K562 (cell line): ENCODE data around the gene ACOX2. TPM values are rescaled to one million over a fixed set of nuclear protein-coding genes. Genes with fewer than 3 reads are reported as not detected.

Experiments used
- ATAC-seq: fragments of 200-7000 bp; cut with Tn5 transposase; 3 replicates; pipeline ENCODE4 v1.9.1; 2020; ENCODE audit warnings: moderate library complexity
- BruUV-seq: library from RNA; stranded (reverse); fragments of 400-500 nt; replicated peaks from 2 replicates; lab custom pipeline; 2021; lab: Mats Ljungman, UMichigan
- CTCF ChIA-PET: fragments of 300-600 bp; formaldehyde crosslinking; extraction: SDS; loops from one replicate; lab custom pipeline; 2021; ENCODE audit warnings: low intra/inter-chr PET ratio; lab: Yijun Ruan, JAX
- POLR2A ChIA-PET: fragments of 300-600, 350-650 bp; sonication (Branson Sonifier 250); formaldehyde crosslinking; extraction: SDS; loops from one replicate; lab custom pipeline; 2021; ENCODE audit warnings: antibody characterized with exemption, inconsistent platforms; lab: Yijun Ruan, JAX
- DNase-seq, 4 experiments: peaks; one replicate each; pipeline versions ENCODE4 v3.0.0 to v3.0.0-alpha.2; 2011 to 2018; ENCODE audit warnings: low spot score in 3 of 4, mixed read lengths in 3 of 4; ENCODE audit errors: extremely low read depth in 1 of 4
- FAIRE-seq: peaks from 2 replicates; lab custom pipeline; 2011; peaks lifted over from hg19 to GRCh38; lab: Jason Lieb, UNC
- H2AFZ ChIP-seq: 2 replicates; pipeline ENCODE4 v1.6.0; 2011; ENCODE audit warnings: low read depth, low read length, control low read depth, inconsistent platforms
- H3K27ac ChIP-seq: fragments of 200-600 bp; 3 replicates; pipeline ENCODE4 v1.8.0; 2011; ENCODE audit warnings: low read depth, mild to moderate bottlenecking, control low read depth, inconsistent platforms, low read length, moderate library complexity, mixed read lengths; ENCODE audit errors: extremely low read depth
- H3K27me3 ChIP-seq, 2 experiments: fragments of 300-600 bp in 1 of 2; 2 replicates in 1 of 2; 3 replicates in 1 of 2; pipeline versions ENCODE4 v1.6.0 to v1.8.0; 2011; ENCODE audit warnings: inconsistent platforms in 2 of 2, low read length in 2 of 2, mild to moderate bottlenecking in 1 of 2, mixed read lengths in 1 of 2, moderate library complexity in 1 of 2; ENCODE audit not compliant: control insufficient read depth in 2 of 2, insufficient read depth in 2 of 2
- H3K36me3 ChIP-seq: fragments of 300-600 bp; 3 replicates; pipeline ENCODE4 v1.8.0; 2011; ENCODE audit warnings: mild to moderate bottlenecking, low read length, inconsistent platforms; ENCODE audit not compliant: control insufficient read depth, insufficient read depth
- H3K4me1 ChIP-seq, 2 experiments: fragments of 200-600 bp in 1 of 2; replicated peaks in 1 of 2; 2 replicates in 1 of 2; 3 replicates in 1 of 2; pipeline versions ENCODE4 v1.5.1 to v1.8.0; 2011; ENCODE audit warnings: inconsistent platforms in 2 of 2, low read length in 2 of 2, mild to moderate bottlenecking in 1 of 2, mixed read lengths in 1 of 2, moderate library complexity in 1 of 2; ENCODE audit not compliant: control insufficient read depth in 2 of 2, insufficient read depth in 2 of 2
- H3K4me2 ChIP-seq: 2 replicates; pipeline ENCODE4 v1.6.1; 2011; ENCODE audit warnings: low read length, control low read depth, inconsistent platforms, mixed read lengths; ENCODE audit not compliant: insufficient read depth
- H3K4me3 ChIP-seq: fragments of 200-600 bp; sonication (generic), shearing (Covaris generic); 2 replicates; pipeline ENCODE4 v1.5.1; 2016; ENCODE audit warnings: control low read depth, inconsistent platforms
- H3K79me2 ChIP-seq: fragments of 200-600 bp; 3 replicates; pipeline ENCODE4 v1.8.0; 2011; ENCODE audit warnings: low read length, inconsistent platforms; ENCODE audit not compliant: control insufficient read depth, insufficient read depth
- H3K9ac ChIP-seq, 2 experiments: 2 replicates each; pipeline versions ENCODE4 v1.6.0 to v1.6.1; 2011; ENCODE audit warnings: low read depth in 2 of 2, low read length in 2 of 2, control low read depth in 1 of 2, inconsistent platforms in 1 of 2, mild to moderate bottlenecking in 1 of 2, mixed read lengths in 1 of 2; ENCODE audit not compliant: insufficient read depth in 1 of 2
- H3K9me1 ChIP-seq: one replicate; pipeline ENCODE4 v1.6.0; 2011; ENCODE audit warnings: inconsistent platforms, mild to moderate bottlenecking, low read length, moderate library complexity; ENCODE audit not compliant: control insufficient read depth, insufficient read depth
- H3K9me3 ChIP-seq: replicated peaks from 2 replicates; pipeline ENCODE4 v1.5.1; 2011; ENCODE audit warnings: low read depth, low read length, inconsistent platforms; ENCODE audit not compliant: control insufficient read depth, insufficient read depth
- H4K20me1 ChIP-seq: replicated peaks from 2 replicates; pipeline ENCODE4 v1.6.1; 2011; ENCODE audit warnings: low read length, inconsistent platforms, mixed read lengths; ENCODE audit not compliant: control insufficient read depth, insufficient read depth
- CHD2 ChIP-seq: IDR thresholded peaks from 2 replicates; pipeline ENCODE4 v1.6.1; 2011; ENCODE audit warnings: low read depth, low read length
- ETS2 ChIP-seq: IDR thresholded peaks from 2 replicates; pipeline ENCODE4 v1.6.1; 2016; ENCODE audit warnings: borderline replicate concordance, missing genetic modification characterization, mild to moderate bottlenecking, moderate library complexity, missing compliant biosample characterization; ENCODE audit not compliant: poor library complexity, severe bottlenecking
- FOXM1 ChIP-seq, 2 experiments: fragments of 450-650 bp in 1 of 2; sonication (generic) in 1 of 2; formaldehyde crosslinking in 1 of 2; IDR thresholded peaks; 2 replicates each; pipeline versions ENCODE4 v1.6.1 to v1.9.0; 2017 to 2022; ENCODE audit warnings: low read depth in 2 of 2, mild to moderate bottlenecking in 2 of 2, missing genetic modification reagents in 1 of 2, moderate library complexity in 1 of 2
- GATA2 ChIP-seq: sonication (generic); formaldehyde crosslinking; IDR thresholded peaks from 2 replicates; pipeline ENCODE4 v1.4.0; 2020; ENCODE audit warnings: mild to moderate bottlenecking, missing genetic modification reagents
- GATAD2A ChIP-seq: fragments of 450-650 bp; IDR thresholded peaks from 2 replicates; pipeline ENCODE4 v1.6.1; 2017
- IFI16 ChIP-seq: fragments of 250-450 bp; sonication (Bioruptor Pico); IDR thresholded peaks from 2 replicates; pipeline ENCODE4 v2.1.2; 2022; ENCODE audit warnings: mild to moderate bottlenecking, inconsistent platforms
- IRF2 ChIP-seq: sonication (generic); formaldehyde crosslinking; IDR thresholded peaks from 2 replicates; pipeline ENCODE4 v1.8.1; 2022; ENCODE audit warnings: mild to moderate bottlenecking, missing genetic modification reagents
- NR2C2 ChIP-seq, 2 experiments: fragments of 200-800 bp in 1 of 2; sonication (Bioruptor generic) in 1 of 2; sonication (generic) in 1 of 2; formaldehyde crosslinking in 1 of 2; IDR thresholded peaks; 2 replicates each; pipeline versions ENCODE4 v1.6.1 to v1.8.0; 2016 to 2022; ENCODE audit warnings: mild to moderate bottlenecking in 1 of 2, missing compliant biosample characterization in 1 of 2, missing genetic modification characterization in 1 of 2, missing genetic modification reagents in 1 of 2
- SMARCA5 ChIP-seq: fragments of 450-650 bp; IDR thresholded peaks from 2 replicates; pipeline ENCODE4 v1.6.1; 2016
- SRSF3 ChIP-seq: fragments of 200-400 bp; formaldehyde crosslinking; IDR thresholded peaks from 2 replicates; pipeline ENCODE4 v1.6.1; 2016; ENCODE audit warnings: mild to moderate bottlenecking, low read length, moderate library complexity; ENCODE audit not compliant: insufficient read depth
- ZNF408 ChIP-seq: fragments of 250-450 bp; sonication (Bioruptor Pico); IDR thresholded peaks from 2 replicates; pipeline ENCODE4 v1.4.0; 2020; ENCODE audit warnings: low read depth, mild to moderate bottlenecking, moderate library complexity
- WGBS: fragments of 100-300 bp; shearing (Covaris generic); methylation state at CpG from one replicate; pipeline ENCODE4 v1.1.6; 2016; ENCODE audit warnings: low coverage, mixed read lengths; ENCODE audit not compliant: insufficient coverage; ENCODE audit errors: missing lambda C conversion rate; 5-methylcytosine and 5-hydroxymethylcytosine counted together
- in situ Hi-C: fragments of 300-500 bp; cut with MboI; formaldehyde crosslinking; loops from 4 replicates; pipeline ENCODE4 v1.15.0; 2018; ENCODE audit warnings: inconsistent platforms, mixed read lengths
- intact Hi-C: fragments of 100-400 bp; cut with micrococcal nuclease; formaldehyde crosslinking; loops from 2 replicates; pipeline ENCODE4 v1.14.2; 2022
- polyA plus RNA-seq, 8 experiments: library from polyadenylated mRNA; depleted of rRNA in 4 of 8; stranded (reverse) in 5 of 8; unstranded in 3 of 8; fragments of >200 nt; fragmentation: Nextera tagmentation in 2 of 8; fragmentation: Illumina TruSeq in 1 of 8; extraction: Ambion mirVana in 2 of 8; extraction: Trizol in 1 of 8; gene quantifications; 2 replicates each; pipeline versions ENCODE4 v1.2.1 to v1.2.3, GENCODE V29; 2011 to 2014; ENCODE audit warnings: inconsistent platforms in 1 of 8, missing spikeins in 1 of 8
- total RNA-seq, 7 experiments: library from RNA; depleted of rRNA in 6 of 7; stranded (reverse); fragments of >200 nt in 6 of 7; fragmentation: Illumina TruSeq in 2 of 7; extraction: Trizol in 2 of 7; gene quantifications; 2 replicates each; pipeline versions ENCODE4 v1.2.1 to v1.2.3, GENCODE V29; 2011 to 2021; ENCODE audit warnings: low replicate concordance in 1 of 7
- TF ChIP-seq, protein P1 (sequence below): fragments of 250-450 bp; sonication (Bioruptor Pico); IDR thresholded peaks from 2 replicates; pipeline ENCODE4 v1.9.0; 2021; ENCODE audit warnings: mild to moderate bottlenecking
- TF ChIP-seq, protein P2 (sequence below): sonication (generic); formaldehyde crosslinking; IDR thresholded peaks from 2 replicates; pipeline ENCODE4 v1.8.1; 2023; ENCODE audit warnings: missing genetic modification reagents, mild to moderate bottlenecking, borderline replicate concordance
- TF ChIP-seq, protein P3 (sequence below): fragments of 450-650 bp; IDR thresholded peaks from 2 replicates; pipeline ENCODE4 v1.6.1; 2016; ENCODE audit warnings: mild to moderate bottlenecking

The ACOX2 gene
- total and polyA plus RNA-seq, 9 of the 15 experiments (the other 6 are each of a cell fraction or from before 2014, with no cell fraction given) = 0.15 TPM; not detected in 8

DNA sequence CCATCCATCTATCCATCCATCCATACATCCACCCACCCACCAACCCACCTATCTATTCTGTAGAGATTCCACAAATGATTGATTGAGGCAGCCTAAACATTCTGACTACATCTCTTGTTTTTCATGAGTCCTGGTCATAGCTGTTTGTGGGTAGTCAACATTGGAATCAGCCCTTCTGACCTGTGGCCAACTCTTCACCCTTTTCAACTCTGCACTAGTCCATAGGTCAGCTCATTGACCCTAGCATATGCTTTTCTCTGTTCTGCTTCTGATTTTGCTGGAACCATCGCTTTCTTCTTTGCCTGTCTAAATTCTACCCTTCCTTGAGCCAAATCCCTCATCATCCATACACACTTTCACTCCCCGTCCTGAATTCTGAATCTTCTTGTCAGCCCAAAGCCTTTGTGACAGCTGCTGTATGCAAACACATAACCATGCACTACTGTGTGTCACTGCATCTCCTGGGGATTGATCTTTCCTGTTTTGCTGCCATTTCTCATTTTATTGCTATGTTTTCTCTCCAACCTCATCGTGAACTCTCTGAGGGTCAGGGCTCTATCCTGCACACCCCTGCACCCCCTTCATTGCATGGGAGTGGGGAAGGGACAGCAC lies 61.9 kb downstream of the ACOX2 start:
- Histone ChIP-seq H3K4me1 (peaks cover 0 to 10% of the 10 kb centered on the region in 2 experiments; a peak in 4 of 5 replicates), H3K4me3 (no peak overlapping the region), H2AFZ (no peak overlapping the region), H3K27ac (no peak overlapping the region), H3K27me3 (no peaks in the 10 kb centered on the region), H3K9me3 (no peaks in the 10 kb centered on the region), H3K9ac (no peak overlapping the region), H3K4me2 (no peak overlapping the region), H4K20me1 (no peaks in the 10 kb centered on the region), H3K79me2 (no peaks in the 10 kb centered on the region), H3K9me1 (no peaks in the 10 kb centered on the region), H3K36me3 (no peaks in the 10 kb centered on the region)
- ATAC-seq = no peak
- TF ChIP-seq NR2C2 (CRISPR knock-in tag; IDR thresholded peaks at IDR 0.05) (no peak), NR2C2 (tag; IDR thresholded peaks at IDR 0.05) (no peak), IFI16 (no peak), ZNF408 (CRISPR knock-in tag) (no peak), FOXM1 (IDR thresholded peaks at IDR 0.05; ENCODE audit: low read depth) (no peak), FOXM1 (CRISPR knock-in tag; IDR thresholded peaks at IDR 0.05; ENCODE audit: low read depth) (no peak), SMARCA5 (no peak), CHD2 (no peak), SRSF3 (no peak), ETS2 (no peak), GATAD2A (no peak), GATA2 (no peak), IRF2 (CRISPR knock-in tag) (no peak)
- TF ChIP-seq, protein P1, sequence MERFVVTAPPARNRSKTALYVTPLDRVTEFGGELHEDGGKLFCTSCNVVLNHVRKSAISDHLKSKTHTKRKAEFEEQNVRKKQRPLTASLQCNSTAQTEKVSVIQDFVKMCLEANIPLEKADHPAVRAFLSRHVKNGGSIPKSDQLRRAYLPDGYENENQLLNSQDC (CRISPR knock-in tag) = no peak
- TF ChIP-seq, protein P2, sequence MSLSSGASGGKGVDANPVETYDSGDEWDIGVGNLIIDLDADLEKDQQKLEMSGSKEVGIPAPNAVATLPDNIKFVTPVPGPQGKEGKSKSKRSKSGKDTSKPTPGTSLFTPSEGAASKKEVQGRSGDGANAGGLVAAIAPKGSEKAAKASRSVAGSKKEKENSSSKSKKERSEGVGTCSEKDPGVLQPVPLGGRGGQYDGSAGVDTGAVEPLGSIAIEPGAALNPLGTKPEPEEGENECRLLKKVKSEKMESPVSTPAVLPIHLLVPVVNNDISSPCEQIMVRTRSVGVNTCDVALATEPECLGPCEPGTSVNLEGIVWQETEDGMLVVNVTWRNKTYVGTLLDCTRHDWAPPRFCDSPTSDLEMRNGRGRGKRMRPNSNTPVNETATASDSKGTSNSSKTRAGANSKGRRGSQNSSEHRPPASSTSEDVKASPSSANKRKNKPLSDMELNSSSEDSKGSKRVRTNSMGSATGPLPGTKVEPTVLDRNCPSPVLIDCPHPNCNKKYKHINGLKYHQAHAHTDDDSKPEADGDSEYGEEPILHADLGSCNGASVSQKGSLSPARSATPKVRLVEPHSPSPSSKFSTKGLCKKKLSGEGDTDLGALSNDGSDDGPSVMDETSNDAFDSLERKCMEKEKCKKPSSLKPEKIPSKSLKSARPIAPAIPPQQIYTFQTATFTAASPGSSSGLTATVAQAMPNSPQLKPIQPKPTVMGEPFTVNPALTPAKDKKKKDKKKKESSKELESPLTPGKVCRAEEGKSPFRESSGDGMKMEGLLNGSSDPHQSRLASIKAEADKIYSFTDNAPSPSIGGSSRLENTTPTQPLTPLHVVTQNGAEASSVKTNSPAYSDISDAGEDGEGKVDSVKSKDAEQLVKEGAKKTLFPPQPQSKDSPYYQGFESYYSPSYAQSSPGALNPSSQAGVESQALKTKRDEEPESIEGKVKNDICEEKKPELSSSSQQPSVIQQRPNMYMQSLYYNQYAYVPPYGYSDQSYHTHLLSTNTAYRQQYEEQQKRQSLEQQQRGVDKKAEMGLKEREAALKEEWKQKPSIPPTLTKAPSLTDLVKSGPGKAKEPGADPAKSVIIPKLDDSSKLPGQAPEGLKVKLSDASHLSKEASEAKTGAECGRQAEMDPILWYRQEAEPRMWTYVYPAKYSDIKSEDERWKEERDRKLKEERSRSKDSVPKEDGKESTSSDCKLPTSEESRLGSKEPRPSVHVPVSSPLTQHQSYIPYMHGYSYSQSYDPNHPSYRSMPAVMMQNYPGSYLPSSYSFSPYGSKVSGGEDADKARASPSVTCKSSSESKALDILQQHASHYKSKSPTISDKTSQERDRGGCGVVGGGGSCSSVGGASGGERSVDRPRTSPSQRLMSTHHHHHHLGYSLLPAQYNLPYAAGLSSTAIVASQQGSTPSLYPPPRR (CRISPR knock-in tag) = no peak
- TF ChIP-seq, protein P3, sequence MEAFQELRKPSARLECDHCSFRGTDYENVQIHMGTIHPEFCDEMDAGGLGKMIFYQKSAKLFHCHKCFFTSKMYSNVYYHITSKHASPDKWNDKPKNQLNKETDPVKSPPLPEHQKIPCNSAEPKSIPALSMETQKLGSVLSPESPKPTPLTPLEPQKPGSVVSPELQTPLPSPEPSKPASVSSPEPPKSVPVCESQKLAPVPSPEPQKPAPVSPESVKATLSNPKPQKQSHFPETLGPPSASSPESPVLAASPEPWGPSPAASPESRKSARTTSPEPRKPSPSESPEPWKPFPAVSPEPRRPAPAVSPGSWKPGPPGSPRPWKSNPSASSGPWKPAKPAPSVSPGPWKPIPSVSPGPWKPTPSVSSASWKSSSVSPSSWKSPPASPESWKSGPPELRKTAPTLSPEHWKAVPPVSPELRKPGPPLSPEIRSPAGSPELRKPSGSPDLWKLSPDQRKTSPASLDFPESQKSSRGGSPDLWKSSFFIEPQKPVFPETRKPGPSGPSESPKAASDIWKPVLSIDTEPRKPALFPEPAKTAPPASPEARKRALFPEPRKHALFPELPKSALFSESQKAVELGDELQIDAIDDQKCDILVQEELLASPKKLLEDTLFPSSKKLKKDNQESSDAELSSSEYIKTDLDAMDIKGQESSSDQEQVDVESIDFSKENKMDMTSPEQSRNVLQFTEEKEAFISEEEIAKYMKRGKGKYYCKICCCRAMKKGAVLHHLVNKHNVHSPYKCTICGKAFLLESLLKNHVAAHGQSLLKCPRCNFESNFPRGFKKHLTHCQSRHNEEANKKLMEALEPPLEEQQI = no peak
- ChIA-PET POLR2A (no interaction called here), CTCF (no interaction called here)
- FAIRE-seq = no peak
- BruUV-seq = no TSS peak
- intact Hi-C loops (no loop called here), in situ Hi-C loops (no loop called here)
- no peak for DNase-seq
- WGBS = 12% methylated on average over 3 of the region's 3 CpGs
